G401 (cell line): ENCODE measurements around the gene SMARCD3. TPM values are rescaled to one million over a fixed set of nuclear protein-coding genes. Genes with fewer than 3 reads are reported as not detected.

Experiments used
- DNase-seq: peaks from one replicate; pipeline ENCODE4 v3.0.0-alpha.2; 2015; ENCODE audit warnings: low spot score
- in situ Hi-C: cut with HindIII; loops from 2 replicates; pipeline ENCODE4 v1.10.0; 2016; ENCODE audit warnings: low sequenced_read_pairs, mixed read lengths
- total RNA-seq: library from RNA; depleted of rRNA; stranded (reverse); fragments of >200 nt; shearing (Covaris generic); gene quantifications from 2 replicates; pipeline ENCODE4 v1.2.3, GENCODE V29; 2014

SMARCD3 gene
- total RNA-seq, 1 experiment from 2014 or later: 68.2 TPM

- in situ Hi-C loops: no loop called here
- DNase-seq: no peak
Observed at GRCh38 chr7:151250181-151251132, 2.0 kb upstream of the SMARCD3 start.

GRCh38 chr7:151249732-151250072, 1.2 kb upstream of the SMARCD3 start:
- in situ Hi-C loops: no loop called here
- DNase-seq: peak; percentile 47

DNA sequence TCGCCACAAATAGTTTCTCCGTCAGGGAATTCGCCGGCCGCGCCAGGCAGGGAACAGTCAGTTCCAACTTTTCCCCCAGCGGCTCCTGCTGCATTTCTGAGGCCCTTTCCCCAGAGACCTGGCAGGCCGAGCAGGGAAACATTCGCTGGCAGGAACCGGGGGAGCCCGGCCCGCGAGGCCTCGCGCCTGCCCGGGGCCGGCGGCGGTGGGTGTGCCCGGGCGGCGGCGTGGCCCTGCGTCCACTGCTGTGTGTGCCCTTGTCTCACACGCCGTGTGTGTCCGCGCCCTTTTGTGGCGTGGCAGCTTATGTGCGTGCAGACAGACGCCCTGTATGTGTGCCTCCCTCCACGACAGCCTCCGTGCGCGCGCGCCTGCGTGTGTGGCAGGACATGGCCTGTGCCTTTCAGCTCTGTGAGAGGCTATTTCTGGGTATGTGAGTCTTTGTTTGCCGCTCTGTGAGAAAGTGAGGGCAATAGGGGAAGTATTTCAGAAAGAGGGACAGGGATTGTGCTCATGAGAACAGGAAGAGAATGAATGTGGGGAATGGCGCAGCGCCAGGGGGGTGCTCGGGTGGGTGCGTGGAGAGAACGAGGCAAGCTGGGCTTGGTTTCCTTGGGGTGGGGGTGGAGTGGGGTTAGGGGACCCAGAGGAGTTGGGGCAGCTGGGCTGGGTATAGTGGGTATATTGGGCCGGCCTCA, 689 bp upstream of the SMARCD3 start:
- DNase-seq: peak; percentile 67

GRCh38 chr7:151247611-151248345, 716 bp downstream of the SMARCD3 start:
- DNase-seq: peak; percentile 21
- in situ Hi-C loops: no loop called here

More for the DNA sequence above, 689 bp upstream of the SMARCD3 start:
- in situ Hi-C loops: no loop called here

DNA sequence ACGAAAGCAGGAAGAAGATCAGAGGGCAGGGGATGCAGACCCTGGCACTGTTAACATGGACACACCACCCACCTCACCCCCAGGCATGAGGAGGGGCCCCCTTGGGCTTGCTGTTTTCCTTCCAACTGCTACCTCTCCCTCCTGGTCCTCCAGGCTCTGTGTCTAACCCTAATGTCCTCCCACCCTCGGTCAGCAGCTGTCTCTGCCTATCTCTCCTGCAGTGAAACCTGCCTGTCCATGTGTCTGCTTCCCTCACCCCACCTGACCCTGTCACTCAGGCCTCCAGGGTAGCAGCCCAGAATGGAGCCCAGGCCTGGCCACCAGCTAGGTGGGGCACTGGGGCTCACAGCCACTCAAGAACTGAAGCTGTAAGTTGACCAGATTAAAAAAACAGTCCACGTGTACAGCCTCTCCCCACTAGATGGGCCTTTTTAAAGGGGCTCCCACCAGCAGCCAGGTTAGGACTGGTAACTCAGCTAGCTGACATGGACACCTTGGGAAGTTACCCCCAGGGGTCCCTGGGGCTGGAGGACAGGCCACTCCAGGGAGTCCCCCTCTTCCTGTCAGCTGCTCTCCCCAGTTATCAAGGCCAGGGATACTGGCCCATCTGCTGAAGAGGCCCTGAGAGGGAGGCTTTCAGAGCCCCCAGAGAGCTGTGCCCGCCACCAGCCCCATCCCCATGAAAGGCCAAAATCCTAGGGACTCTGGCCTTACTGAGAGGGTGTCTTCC, 1.5 kb downstream of the SMARCD3 start:
- in situ Hi-C loops: no loop called here
- DNase-seq: peak; percentile 22

DNA sequence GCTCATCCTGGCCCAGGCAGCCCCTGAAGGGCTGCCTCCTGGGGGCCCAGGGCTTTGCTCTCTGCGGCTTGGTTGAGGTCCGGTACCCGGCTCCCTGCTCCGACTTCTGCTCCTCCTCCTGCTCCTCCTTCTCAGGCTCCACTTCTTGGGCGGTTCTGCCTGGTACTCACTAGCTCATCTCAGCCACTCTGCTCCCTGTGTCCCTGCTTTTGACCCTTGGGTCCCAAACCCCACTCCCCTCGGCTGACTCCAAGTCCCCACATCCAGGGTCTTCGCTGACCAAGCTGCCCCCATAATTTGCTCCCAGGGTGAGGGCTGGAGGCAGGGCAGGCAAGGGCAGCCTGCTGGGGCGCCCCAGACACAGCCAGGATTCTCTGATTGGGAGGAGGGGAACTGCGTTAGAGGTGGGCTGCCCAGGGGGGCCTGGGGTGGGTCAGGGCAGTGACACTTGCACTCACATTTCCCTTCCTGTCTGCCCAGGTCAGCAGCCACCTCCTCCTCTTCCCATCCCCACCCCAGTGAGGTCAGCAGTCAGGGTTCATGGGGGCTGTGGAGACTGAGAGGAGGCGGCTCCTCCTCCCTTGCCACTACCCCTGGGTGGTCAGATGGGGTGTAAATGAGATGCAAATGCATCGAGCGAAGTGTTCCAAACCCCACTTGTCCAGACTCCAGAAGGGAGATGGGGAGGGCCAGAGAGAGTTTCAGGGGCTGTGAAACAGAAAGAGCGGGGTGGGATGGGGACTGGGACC, 2.2 kb downstream of the SMARCD3 start:
- in situ Hi-C loops: no loop called here
- DNase-seq: peak; percentile 28

GRCh38 chr7:151245360-151246101, 3.0 kb downstream of the SMARCD3 start:
- DNase-seq: no peak
- in situ Hi-C loops: no loop called here

- in situ Hi-C loops: no loop called here
- DNase-seq: peak; percentile 33
Observed at GRCh38 chr7:151244841-151245346, 3.6 kb downstream of the SMARCD3 start.

- DNase-seq: peak; percentile 76
- in situ Hi-C loops: no loop called here
Observed at GRCh38 chr7:151244196-151244840, 4.2 kb downstream of the SMARCD3 start.

DNA sequence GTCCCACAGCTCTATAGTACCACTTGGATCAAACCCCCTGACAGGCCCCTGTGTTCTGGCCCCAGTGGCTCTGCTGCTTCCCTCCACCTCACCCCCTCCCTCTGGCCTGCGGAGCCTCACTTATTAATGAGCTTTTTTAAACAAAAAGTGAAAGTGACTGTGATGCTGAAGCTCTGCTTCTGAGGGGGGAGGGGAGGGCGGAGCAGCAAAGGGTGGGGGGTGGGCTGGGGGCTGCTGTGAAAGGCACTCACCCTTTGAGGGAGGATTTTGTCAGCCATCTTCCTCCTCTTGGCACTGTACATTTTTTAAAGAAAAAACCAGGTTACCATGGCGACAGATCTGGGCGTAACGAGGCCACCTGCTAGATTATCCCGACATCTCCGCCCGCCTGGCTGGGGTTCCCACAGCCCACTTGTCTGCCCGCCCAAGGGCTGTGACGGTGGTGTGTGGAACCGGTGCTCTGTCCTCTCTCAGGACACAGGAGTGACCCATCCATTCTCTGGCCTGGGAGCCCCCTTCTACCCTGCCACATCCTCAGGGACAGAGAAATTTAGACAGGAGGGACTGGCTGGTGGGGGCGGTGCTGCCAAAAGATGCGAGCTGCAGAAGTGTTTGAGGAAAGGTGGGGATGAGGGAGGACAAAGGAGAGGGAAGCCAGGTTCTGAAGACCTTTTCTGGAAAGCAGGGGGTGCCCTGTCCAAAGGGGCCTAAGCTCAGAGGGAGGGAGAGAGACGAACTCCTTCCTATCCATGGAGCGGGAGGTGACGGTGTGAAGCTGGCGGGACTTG, 4.9 kb downstream of the SMARCD3 start:
- in situ Hi-C loops: no loop called here
- no peak for DNase-seq

GRCh38 chr7:151243045-151243349, 5.5 kb downstream of the SMARCD3 start:
- in situ Hi-C loops: no loop called here
- no peak for DNase-seq

DNA sequence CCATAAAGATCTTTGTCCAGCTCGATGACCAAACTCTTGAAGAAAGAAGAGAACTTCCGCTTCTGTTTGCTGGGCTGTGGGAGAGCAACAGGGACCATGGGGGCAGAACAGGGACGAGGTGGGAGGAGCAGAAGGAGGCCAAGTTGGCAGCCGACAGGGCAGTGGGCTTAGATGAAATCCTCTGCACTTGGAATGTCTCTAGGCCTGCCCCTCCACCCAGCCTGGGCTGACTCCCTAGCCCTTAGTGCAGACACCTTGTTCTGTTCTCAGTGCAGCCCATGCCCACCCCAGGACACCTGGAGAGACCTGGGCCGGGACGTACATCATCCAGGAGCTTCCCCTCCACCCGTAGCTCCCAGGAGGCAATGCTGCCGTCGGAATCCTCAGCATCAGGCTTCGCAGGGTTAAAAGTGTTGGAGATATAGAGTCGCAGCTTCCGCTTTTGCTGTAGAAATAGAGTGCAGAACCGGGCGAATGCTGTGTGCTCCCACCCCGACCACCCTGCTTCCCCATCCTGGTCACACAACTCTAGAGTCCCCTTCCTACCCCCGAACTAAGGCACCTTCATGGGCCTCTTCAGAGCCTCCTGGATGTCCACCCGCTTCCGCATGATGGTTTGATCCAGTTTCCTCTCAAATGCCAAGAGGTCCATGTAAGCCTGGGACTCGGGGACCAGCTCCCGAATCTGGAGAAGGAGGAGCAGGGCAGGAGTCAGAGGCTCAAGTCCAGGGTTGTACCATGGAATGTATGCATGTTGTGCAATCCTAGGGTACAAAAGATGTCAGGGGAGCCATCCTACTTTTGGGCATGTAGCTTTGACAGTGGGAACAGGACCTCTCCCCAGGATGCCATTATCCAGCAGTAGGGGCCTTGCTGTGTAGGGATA, 6.1 kb downstream of the SMARCD3 start:
- in situ Hi-C loops: no loop called here
- no peak for DNase-seq

DNA sequence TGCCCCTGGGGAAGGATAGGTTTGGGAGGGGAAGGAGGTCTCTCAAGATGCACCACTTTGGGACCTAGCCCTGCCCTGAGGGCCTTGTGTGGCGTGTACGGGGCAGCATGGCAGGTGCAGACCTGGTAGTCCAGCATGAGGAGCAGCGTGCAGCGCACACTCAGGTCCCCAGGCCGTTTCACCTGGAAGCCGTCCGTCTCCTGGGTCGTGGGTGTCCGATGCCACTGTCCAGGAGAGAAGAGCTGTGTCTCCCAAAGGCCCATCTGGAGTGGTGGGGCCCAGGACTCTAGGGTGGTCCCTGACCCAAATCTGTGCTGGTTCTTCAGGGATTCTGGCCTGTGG, 6.8 kb downstream of the SMARCD3 start:
- in situ Hi-C loops: no loop called here
- no peak for DNase-seq

DNA sequence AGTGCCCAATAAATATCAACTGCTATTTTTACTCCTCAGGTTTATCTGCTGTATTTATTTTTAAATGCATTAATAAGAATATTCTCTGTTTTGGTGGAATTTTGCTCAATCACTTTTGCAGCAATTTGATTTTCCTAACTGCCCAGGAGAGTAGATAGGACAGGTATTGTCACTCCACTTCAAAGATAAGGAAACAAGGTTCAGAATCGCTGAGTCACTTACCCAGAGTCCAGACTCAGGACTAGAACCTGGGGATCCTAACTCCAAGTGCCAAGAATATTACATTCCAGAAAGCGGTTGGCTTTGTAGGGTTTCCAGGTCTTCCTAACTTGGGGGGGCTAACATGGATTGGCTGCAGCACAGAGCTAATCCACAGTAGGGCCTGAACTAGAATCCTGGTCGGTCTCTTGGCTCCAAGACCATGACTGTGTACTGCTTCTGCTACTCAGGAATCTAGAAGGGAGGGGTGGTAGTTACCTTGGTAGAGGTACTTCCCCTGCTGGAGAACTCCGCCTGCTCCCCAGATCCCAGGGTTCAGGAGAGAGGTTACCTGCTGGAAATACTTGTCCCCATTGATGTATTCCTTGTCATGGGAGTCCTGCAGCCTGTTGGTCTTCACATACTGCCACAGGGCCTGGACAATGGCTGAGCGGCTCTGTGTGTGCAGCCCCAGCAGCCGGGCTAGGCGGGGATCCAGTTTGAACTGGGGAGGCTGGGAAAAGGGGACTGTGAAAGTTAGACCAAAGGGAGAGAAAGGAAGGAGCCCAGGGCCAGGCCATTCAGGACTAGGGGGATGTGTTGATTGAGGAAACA, 7.3 kb downstream of the SMARCD3 start:
- in situ Hi-C loops: no loop called here
- no peak for DNase-seq

GRCh38 chr7:151240536-151240935, 8.0 kb downstream of the SMARCD3 start:
- in situ Hi-C loops: no loop called here
- no peak for DNase-seq
